HG02884 (cell line): Measurements from ENCODE around the gene ETFBKMT.
"Not testable (repeated sequence)": the region's sequence is repeated elsewhere in the genome, so short reads cannot be mapped to it uniquely, and the experiment has no call there.

ENCODE experiments used
- ATAC-seq: cut with Tn5 transposase; IDR thresholded peaks from one replicate; pipeline ENCODE4 v1.9.1; 2021; ENCODE audit warnings: mild to moderate bottlenecking, moderate library complexity; ENCODE audit not compliant: unreplicated experiment

The ETFBKMT gene

GRCh38 chr12:31716998-31717397, 57.5 kb downstream of the ETFBKMT start:
- ATAC-seq, result not testable (repeated sequence)

GRCh38 chr12:31718542-31719198, 59.2 kb downstream of the ETFBKMT start:
- ATAC-seq, result not testable (repeated sequence)

GRCh38 chr12:31722580-31722979, 63.1 kb downstream of the ETFBKMT start:
- ATAC-seq, result no peak
